DMS53 (cell line): ENCODE measurements around the gene ZMIZ2.
"Not testable (repeated sequence)": the region's sequence is repeated elsewhere in the genome, so short reads cannot be mapped to it uniquely, and the experiment has no call there.

Source experiments
- DNase-seq: peaks from one replicate; lab custom pipeline; 2025; lab: John Stamatoyannopoulos, UW

The ZMIZ2 gene

GRCh38 chr7:44748045-44748947 lies at the start of gene ZMIZ2:
Gene ZMIZ2, plus strand, starts transcription at chr7:44748847. Its CDS starts 7,403 bp downstream, at chr7:44756250.
- peak; percentile 97 for DNase-seq

- DNase-seq: not testable (repeated sequence)
Observed at GRCh38 chr7:44699598-44699997, 49.0 kb upstream of the ZMIZ2 start.

GRCh38 chr7:44700322-44700721 lies 48.3 kb upstream of the ZMIZ2 start:
- no peak for DNase-seq

- DNase-seq: not testable (repeated sequence)
Observed at GRCh38 chr7:44703391-44703790, 45.3 kb upstream of the ZMIZ2 start.

GRCh38 chr7:44703921-44704320 lies 44.7 kb upstream of the ZMIZ2 start:
- no peak for DNase-seq

GRCh38 chr7:44705434-44705833 lies 43.2 kb upstream of the ZMIZ2 start:
- DNase-seq: no peak

- no peak for DNase-seq
Observed at GRCh38 chr7:44706788-44707557, 41.7 kb upstream of the ZMIZ2 start.

- no peak for DNase-seq
Observed at GRCh38 chr7:44707558-44708230, 41.0 kb upstream of the ZMIZ2 start.

- no peak for DNase-seq
Observed at GRCh38 chr7:44709011-44709915, 39.4 kb upstream of the ZMIZ2 start.

- no peak for DNase-seq
Observed at GRCh38 chr7:44709945-44710596, 38.6 kb upstream of the ZMIZ2 start.

GRCh38 chr7:44711528-44711927 lies 37.1 kb upstream of the ZMIZ2 start:
- DNase-seq: no peak

GRCh38 chr7:44712012-44712411 lies 36.6 kb upstream of the ZMIZ2 start:
- peak; percentile 74 for DNase-seq

- DNase-seq: no peak
Observed at GRCh38 chr7:44713141-44713540, 35.5 kb upstream of the ZMIZ2 start.

GRCh38 chr7:44713680-44714335 lies 34.8 kb upstream of the ZMIZ2 start:
- no peak for DNase-seq

GRCh38 chr7:44716205-44716604 lies 32.4 kb upstream of the ZMIZ2 start:
- no peak for DNase-seq

GRCh38 chr7:44720301-44720700 lies 28.3 kb upstream of the ZMIZ2 start:
- DNase-seq: peak; percentile 16

- DNase-seq: no peak
Observed at GRCh38 chr7:44724276-44724675, 24.4 kb upstream of the ZMIZ2 start.

- DNase-seq: not testable (repeated sequence)
Observed at GRCh38 chr7:44726250-44726649, 22.4 kb upstream of the ZMIZ2 start.

GRCh38 chr7:44727158-44727936 lies 21.3 kb upstream of the ZMIZ2 start:
- DNase-seq: no peak

- no peak for DNase-seq
Observed at GRCh38 chr7:44727937-44728262, 20.7 kb upstream of the ZMIZ2 start.
